Pancreas (tissue), 10 donors: ENCODE data around the gene AP5Z1. TPM values are rescaled to one million over a fixed set of nuclear protein-coding genes. Genes with fewer than 3 reads are reported as not detected.
A peak's percentile ranks its signal among the peaks of the same experiment; 100 is the strongest.

ENCODE experiments used
- ATAC-seq, 4 donors: fragments of 200-7000 bp; cut with Tn5 transposase; one replicate each; pipeline versions ENCODE4 v1.8.0 to v1.9.1; 2020; ENCODE audit warnings: mild to moderate bottlenecking in 4 of 4, moderate library complexity in 4 of 4
- DNase-seq, 6 donors: peaks; one replicate each; pipeline ENCODE4 v3.0.0-alpha.2; 2020
- FAIRE-seq: peaks from 2 replicates; lab custom pipeline; 2012; peaks lifted over from hg19 to GRCh38; lab: Jason Lieb, UNC
- H3K27ac ChIP-seq, 4 donors: fragments of 200-600 bp; sonication (generic); 1 replicate in 3 of 4; 2 replicates in 1 of 4; pipeline versions ENCODE4 v1.5.0 to v1.8.0; 2020
- H3K27me3 ChIP-seq, 4 donors: fragments of 200-600 bp; one replicate each; pipeline ENCODE4 v1.8.0; 2021
- H3K36me3 ChIP-seq, 3 donors: fragments of 200-600 bp; sonication (generic) in 1 of 3; one replicate each; pipeline versions ENCODE4 v1.5.0 to v1.8.0; 2020 to 2021
- H3K4me1 ChIP-seq, 3 donors: fragments of 200-600 bp; one replicate each; pipeline ENCODE4 v1.8.0; 2021
- H3K4me3 ChIP-seq, 4 donors: fragments of 200-600 bp; sonication (generic) in 2 of 4; one replicate each; pipeline versions ENCODE4 v1.5.0 to v1.8.0; 2020 to 2021
- H3K9me3 ChIP-seq, 4 donors: fragments of 200-600 bp; one replicate each; pipeline ENCODE4 v1.8.0; 2021
- CTCF ChIP-seq, 4 donors: fragments of 200-600 bp; sonication (generic) in 3 of 4; IDR thresholded peaks; one replicate each; pipeline versions ENCODE4 v1.5.0 to v1.8.0; 2021; ENCODE audit warnings: antibody characterized with exemption in 4 of 4
- WGBS, 2 donors: extraction: QIAGEN DNeasy Blood & Tissue Kit; methylation state at CpG; one replicate each; pipeline ENCODE4 v1.1.7; 2013; 5-methylcytosine and 5-hydroxymethylcytosine counted together
- intact Hi-C, 3 donors: fragments of 100-400 bp; cut with DNase I; formaldehyde crosslinking; loops; one replicate each; pipeline versions ENCODE4 v1.11.1 to v1.14.2; 2022
- polyA plus RNA-seq, 2 donors: library from polyadenylated mRNA; stranded (reverse); fragments of 200-250 nt; gene quantifications; one replicate each; pipeline ENCODE4 v1.2.3, GENCODE V29; 2013
- total RNA-seq, 6 donors: library from RNA; stranded (reverse); fragmentation: NEBNext Ultra II Directional in 4 of 6; extraction: Animal tissue kit (Norgen Biotek cat#: 25700) in 4 of 6; gene quantifications; one replicate each; pipeline versions ENCODE4 v1.2.1 to v1.2.4, GENCODE V29; 2021 to 2023
- donor health status: healthy with polysubstance abuse.
- donor health status: DM: no; HTN: no; CAD: no; lungs with moderate emphysema.
- donor health status: DM: no; HTN: no; CAD: no.
- donor health status: control.
- donor health status: control.
- donor health status: Bipolar disorder and iron deficiency.
- donor health status: DM: yes; HTN: yes; CAD: no.
- donor health status: DM: no; HTN: no; CAD: no.
- donor health status: DM: no; HTN: no; CAD: no.
- donor health status: DM: yes; HTN: yes; CAD: no.

AP5Z1 gene
- total and polyA plus RNA-seq, 8 donors = 12.8 to 81.2 (median 18.3) TPM

GRCh38 chr7:4783292-4783652 is 7.8 kb downstream of the AP5Z1 start:
- WGBS, 2 donors = 85 to 91% methylated on average over 16 of the region's 16 CpGs
- no peak for ATAC-seq
- TF ChIP-seq CTCF (IDR thresholded peaks at IDR 0.05) = no peak
- Histone ChIP-seq H3K9me3 (no peaks in the 10 kb centered on the region), H3K27me3 (no peaks in the 10 kb centered on the region), H3K36me3 (peaks cover 4 to 54% (median 45%) of the 10 kb centered on the region in 3 donors), H3K4me3 (no peak overlapping the region), H3K4me1 (peaks cover 0 to 2% (median 0%) of the 10 kb centered on the region in 3 donors), H3K27ac (no peak overlapping the region)
- intact Hi-C loops = no loop called here
- no peak for DNase-seq
- FAIRE-seq = no peak

DNA sequence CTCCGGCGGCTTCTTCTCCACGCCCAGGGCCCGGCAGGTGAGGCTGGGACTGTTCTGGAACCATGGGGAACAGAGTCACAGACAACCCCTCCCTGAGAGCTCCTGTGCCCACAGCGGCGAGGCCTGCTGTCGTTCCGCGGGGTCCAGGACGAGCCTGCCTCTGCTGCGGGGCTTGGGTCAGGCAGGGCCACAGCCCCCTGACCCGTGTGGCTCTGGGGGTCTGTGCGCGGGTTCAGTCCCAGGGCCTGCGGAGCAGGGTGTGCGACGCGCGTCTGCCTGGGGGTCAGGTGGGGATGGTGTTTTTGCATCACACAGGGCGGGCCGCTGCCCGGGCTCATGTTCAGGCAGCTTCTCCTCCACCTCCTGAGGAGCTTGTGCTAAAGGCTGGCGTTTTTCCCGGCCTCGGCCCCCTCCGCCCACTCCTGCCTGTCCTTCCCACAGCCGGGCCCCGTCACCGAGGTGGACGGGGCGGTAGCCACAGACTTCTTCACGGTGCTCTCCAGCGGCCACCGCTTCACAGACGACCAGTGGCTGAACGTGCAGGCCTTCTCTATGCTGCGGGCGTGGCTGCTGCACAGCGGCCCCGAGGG is 8.4 kb downstream of the AP5Z1 start:
- Histone ChIP-seq H3K9me3 (no peaks in the 10 kb centered on the region), H3K27ac (no peak overlapping the region), H3K27me3 (no peaks in the 10 kb centered on the region), H3K4me3 (no peak overlapping the region), H3K36me3 (peaks cover 4 to 60% (median 45%) of the 10 kb centered on the region in 3 donors), H3K4me1 (no peaks in the 10 kb centered on the region)
- TF ChIP-seq CTCF (IDR thresholded peaks at IDR 0.05) = no peak
- intact Hi-C loops = no loop called here
- no peak for ATAC-seq
- no peak for FAIRE-seq
- WGBS, 2 donors = 91 to 92% methylated on average over 39 to 40 of the region's 40 CpGs
- DNase-seq = peak in 1 of 6 donors; percentile 72

DNA sequence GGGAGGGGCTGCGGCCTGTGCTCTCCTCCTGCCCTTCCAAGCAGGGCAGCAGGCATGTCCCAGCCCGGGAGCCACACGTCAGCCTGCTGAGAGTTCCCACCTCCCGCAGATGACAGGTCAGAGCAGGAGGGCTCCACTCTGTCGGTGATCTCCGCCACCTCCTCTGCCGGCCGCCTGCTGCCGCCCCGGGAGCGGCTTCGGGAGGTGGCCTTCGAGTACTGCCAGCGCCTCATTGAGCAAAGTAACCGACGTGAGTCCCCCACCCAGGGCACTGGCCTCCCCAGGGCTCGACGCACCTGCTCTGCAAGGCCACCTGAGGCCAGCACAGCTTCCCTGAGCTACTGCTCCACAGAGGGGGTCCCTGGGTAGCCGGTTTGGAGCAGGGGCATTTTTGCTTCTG is 9.4 kb downstream of the AP5Z1 start:
- FAIRE-seq (no peak), DNase-seq (peak in 1 of 6 donors; percentile 67), ATAC-seq (no peak)
- Histone ChIP-seq H3K27ac (no peak overlapping the region), H3K9me3 (no peaks in the 10 kb centered on the region), H3K27me3 (no peaks in the 10 kb centered on the region), H3K4me3 (no peak overlapping the region), H3K4me1 (no peaks in the 10 kb centered on the region), H3K36me3 (peaks cover 4 to 61% (median 45%) of the 10 kb centered on the region in 3 donors)
- WGBS, 2 donors = 92 to 93% methylated on average over 19 of the region's 19 CpGs
- intact Hi-C loops = no loop called here
- TF ChIP-seq CTCF (IDR thresholded peaks at IDR 0.05) = no peak

- ATAC-seq = no peak
- 93 to 94% methylated on average over 20 of the region's 20 CpGs for WGBS, 2 donors
- no peak for TF ChIP-seq CTCF (IDR thresholded peaks at IDR 0.05)
- intact Hi-C loops = no loop called here
- no peak for DNase-seq
- H3K9me3 ChIP-seq = no peaks in the 10 kb centered on the region
- no peaks in the 10 kb centered on the region for H3K4me1 ChIP-seq
- no peak overlapping the region for H3K27ac ChIP-seq
- FAIRE-seq = no peak
- no peaks in the 10 kb centered on the region for H3K27me3 ChIP-seq
- H3K36me3 ChIP-seq = peaks cover 4 to 62% (median 45%) of the 10 kb centered on the region in 3 donors
- no peak overlapping the region for H3K4me3 ChIP-seq
Observed at GRCh38 chr7:4785371-4785770, 9.9 kb downstream of the AP5Z1 start.

DNA sequence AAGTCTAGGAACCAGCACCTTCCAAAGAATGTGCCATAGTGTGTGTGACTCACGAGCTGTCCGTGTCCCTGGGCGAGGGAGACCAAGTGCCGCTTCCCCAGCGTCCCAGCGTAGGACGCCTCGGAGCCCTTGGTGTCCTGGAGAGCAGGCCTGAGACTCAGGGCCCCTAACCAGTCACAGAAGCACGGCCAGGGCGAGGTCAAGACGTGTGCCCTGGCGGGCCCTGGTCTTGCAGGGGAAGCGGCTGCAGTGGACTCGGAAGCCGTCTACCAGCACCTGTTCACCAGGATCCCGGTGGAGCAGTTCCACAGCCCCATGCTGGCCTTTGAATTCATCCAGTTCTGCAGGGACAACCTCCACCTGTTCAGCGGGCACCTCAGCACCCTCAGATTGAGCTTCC is 10.6 kb downstream of the AP5Z1 start:
- H3K36me3 ChIP-seq = peaks cover 4 to 69% (median 45%) of the 10 kb centered on the region in 3 donors
- no peak for FAIRE-seq

More for the DNA sequence above, 10.6 kb downstream of the AP5Z1 start:
- no peak for TF ChIP-seq CTCF (IDR thresholded peaks at IDR 0.05)
- no peaks in the 10 kb centered on the region for H3K27me3 ChIP-seq
- WGBS, 2 donors = 95 to 97% methylated on average over 17 of the region's 17 CpGs
- DNase-seq (peak in 1 of 6 donors; percentile 62), ATAC-seq (no peak)
- no peaks in the 10 kb centered on the region for H3K9me3 ChIP-seq
- no peak overlapping the region for H3K4me3 ChIP-seq
- H3K4me1 ChIP-seq = no peaks in the 10 kb centered on the region
- no peak overlapping the region for H3K27ac ChIP-seq
- intact Hi-C loops = no loop called here
